Erythroblast (primary cell): ENCODE results near the gene LARGE1.
A peak's percentile ranks its signal among the peaks of the same experiment; 100 is the strongest.

Source experiments
- DNase-seq, 2 experiments: peaks; one replicate each; lab custom pipeline; 2025; lab: John Stamatoyannopoulos, UW
- GATA1 ChIP-seq: IDR thresholded peaks from 2 replicates; pipeline ENCODE4 v1.6.1; 2011; ENCODE audit warnings: low read depth, mild to moderate bottlenecking, control low read depth, low read length, moderate library complexity
- POLR2A ChIP-seq: IDR thresholded peaks from 2 replicates; pipeline ENCODE4 v1.6.1; 2011; ENCODE audit warnings: mild to moderate bottlenecking, low read length

LARGE1 gene

DNA sequence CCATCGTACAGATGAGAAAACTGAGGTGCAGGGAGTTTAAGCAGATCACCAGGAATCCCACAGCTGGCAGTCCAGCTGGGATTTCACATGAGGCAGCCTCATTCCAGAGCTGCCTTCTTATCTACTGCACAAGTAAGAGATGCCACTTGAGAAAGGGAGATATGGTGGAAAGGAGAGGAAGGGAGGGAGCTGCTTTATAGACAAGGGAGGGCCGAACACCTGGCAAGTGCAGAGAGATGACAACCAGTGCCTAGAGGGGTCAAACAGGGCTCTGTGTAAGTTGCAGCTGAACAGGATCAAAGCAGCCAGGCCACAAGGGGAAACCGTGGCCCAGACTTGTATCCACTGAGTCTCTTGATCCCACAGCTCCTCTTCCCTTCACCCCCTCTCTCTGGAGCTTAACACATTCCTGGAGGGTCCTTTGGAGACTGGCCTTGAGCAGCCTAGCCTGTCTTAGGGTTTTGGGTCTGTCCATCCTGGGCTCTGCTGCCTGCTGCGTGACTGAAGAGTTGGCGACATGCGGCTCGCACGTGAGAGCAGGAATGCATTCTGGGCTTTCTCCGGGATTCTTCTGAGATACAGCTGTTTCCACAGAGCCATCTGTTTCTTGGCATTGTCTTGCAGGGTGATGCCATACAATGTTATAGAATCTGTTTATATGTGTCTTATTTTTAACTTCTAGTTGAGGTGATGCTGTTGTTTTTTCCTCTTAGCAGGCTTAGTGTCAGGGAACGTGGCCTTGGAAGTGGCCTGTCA lies 593.6 kb downstream of the LARGE1 start:
- TF ChIP-seq POLR2A (no peak), GATA1 (no peak)
- DNase-seq: no peak

DNA sequence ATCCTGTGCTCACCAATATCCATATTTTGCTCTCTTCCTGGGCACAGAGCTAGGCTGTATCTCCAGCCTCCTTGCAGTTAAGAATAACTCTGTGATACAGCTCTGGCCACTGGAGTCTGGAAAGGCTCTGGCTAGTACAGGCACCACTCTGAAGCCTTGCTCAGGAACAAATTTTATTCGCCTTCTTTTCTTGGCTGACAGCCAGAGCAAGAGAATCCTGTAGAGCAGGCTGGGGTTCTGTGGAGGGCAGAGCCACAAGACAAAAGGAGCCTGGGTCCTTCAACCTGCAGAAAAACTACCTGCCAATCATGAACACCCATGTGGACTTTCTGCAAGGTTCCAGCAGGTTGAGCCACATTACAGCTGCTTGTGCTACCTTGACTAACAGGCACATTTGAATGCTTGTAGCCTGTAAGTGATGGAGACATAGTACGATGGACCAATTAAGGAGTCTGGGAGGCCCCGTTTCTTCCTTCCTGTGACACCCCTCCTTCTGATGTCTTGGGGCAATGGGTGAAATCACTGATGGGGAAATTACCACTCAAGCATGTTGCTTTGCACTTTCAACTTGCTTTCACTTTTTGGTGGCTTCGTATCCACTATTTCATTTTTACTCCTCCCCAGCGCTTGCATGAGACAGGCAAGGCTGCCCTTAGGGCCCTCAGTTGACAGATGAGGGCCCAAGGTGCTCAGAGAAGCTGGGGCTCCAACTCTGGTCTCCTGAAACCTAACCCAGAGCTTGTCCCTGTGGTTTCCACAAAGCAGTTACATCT lies 594.9 kb downstream of the LARGE1 start:
- no peak for TF ChIP-seq POLR2A
- TF ChIP-seq GATA1: no peak
- no peak for DNase-seq

DNA sequence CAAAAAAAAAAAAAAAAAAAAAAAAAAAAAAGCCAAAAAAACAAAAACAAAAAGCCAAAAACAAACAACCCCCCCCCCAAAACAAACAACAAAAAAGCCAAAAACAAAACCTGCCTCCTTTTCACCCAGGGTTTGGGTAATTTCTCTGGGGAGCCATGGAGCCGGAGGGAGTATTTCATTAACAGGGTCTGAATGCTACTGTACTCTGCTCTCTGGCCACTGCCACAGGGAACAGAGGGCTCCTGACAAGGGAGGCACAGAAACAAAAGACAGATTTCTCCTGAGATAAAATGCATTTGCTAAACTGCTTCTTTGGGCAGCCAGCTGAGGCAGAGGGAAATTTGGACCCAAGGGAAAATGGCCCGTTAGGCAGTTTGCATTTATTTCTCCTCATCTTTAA lies 596.0 kb downstream of the LARGE1 start:
- TF ChIP-seq POLR2A (no peak), GATA1 (no peak)
- DNase-seq: no peak

- TF ChIP-seq POLR2A (no peak), GATA1 (no peak)
- DNase-seq: no peak
These were observed 598.8 kb downstream of the LARGE1 start for GRCh38 chr22:33321466-33321865.

GRCh38 chr22:33315954-33316353 lies 604.3 kb downstream of the LARGE1 start:
- TF ChIP-seq GATA1 (no peak), POLR2A (no peak)
- no peak for DNase-seq

DNA sequence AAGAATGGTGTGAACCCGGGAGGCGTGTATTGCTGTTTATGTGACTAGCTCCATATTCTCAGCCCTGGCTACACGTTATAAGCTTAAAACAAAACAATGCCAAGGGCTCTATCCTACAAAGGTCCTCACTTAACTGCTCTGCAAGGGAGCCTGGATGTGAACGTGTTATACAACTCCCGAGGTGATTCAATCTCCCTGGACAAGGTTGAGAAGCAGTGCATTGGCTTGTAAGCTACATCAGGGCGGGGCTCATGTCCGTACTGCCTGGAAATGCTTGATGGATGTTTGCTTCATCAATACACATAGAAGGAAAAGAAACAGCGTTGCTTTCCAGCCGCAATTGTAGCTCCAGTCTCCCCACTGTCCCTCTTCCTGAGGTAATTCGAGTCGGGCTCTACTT lies 605.2 kb downstream of the LARGE1 start:
- no peak for TF ChIP-seq GATA1
- TF ChIP-seq POLR2A: no peak
- no peak for DNase-seq

- DNase-seq: no peak
- TF ChIP-seq POLR2A (no peak), GATA1 (no peak)
These were observed 606.0 kb downstream of the LARGE1 start for GRCh38 chr22:33314316-33314715.

DNA sequence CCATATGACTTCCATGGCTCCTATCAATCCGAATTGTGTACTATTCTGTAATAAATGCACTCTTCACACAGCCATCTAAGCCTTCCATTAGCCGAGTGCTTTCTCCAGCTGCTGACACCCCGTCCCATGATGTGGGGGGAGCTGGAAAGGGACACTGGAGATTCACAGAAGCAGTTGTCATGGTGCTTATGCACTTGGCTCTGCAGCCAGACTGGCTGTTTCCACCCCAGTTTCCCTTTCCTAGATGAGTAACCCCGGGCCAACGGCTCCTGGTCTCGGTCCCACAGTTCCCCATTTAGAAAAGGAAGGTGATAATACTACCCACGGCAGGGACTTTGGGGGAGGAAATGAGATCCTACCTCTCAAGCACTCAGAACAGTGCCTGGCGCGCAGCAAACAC lies 617.2 kb downstream of the LARGE1 start:
- DNase-seq: no peak
- TF ChIP-seq GATA1 (no peak), POLR2A (no peak)

DNA sequence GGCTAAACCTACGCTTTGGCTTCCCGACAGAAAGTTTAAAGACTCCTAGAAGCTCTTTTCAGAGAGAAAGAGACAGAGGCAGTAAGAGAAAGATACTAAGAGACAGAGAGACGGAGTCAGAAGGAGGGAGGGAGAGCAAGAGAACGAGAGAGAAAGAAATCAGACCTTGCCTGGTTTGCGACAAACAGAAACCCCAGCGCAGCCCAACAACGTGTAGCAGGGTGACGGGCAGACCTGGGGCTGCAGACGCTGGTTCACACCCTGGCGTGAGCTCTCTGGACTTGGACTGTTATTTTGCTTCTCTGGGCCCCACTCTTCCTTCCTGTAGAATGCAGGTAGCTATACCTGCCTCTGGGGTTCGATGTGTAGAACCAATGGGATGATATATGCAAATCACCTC lies 617.7 kb downstream of the LARGE1 start:
- TF ChIP-seq GATA1: no peak
- no peak for TF ChIP-seq POLR2A
- DNase-seq: no peak

DNA sequence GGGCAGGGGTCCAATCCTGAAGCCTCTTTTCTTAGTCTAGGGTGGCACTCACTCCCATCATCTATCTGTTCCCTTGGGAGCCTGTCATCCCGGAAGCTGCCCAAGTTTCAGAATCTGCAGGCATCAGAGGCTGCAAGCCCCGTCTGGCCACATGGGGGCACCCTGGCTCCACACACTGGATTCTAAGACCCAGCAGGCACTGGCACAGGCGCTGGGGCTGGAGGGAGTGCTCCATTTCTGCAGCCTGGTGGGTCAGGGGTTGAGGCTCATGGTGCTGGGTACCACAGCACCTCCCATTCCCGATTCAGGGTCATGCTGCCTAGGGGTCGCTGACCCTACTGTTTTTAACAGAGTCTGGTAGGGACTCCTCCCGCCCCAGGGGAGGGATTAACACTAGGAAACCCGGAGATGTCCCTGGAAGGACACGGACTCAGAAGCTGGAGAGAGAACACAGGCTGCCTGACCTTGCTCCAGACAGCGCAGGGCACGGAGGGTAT lies 618.2 kb downstream of the LARGE1 start:
- DNase-seq: peak; percentile 44 to 70
- TF ChIP-seq GATA1 (no peak), POLR2A (no peak)

DNA sequence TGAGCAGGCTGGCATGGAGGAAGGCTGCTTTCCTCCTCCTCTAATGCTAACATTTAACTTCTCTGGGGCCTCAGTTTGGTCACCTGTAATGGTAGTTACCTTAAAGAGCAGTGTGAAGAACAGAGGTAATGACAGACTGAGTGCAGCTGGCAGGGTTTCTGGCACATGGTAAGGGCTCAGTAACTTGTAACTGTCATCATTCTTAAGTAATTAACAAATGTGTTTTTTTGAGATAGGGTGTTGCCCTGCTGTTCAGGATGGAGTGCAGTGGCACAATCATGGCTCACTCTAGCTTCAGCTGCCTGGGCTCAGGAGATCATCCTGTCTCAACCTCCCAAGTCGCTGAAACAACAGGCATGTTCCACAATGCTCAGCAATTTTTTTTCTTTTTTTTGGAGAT lies 620.1 kb downstream of the LARGE1 start:
- no peak for TF ChIP-seq GATA1
- no peak for TF ChIP-seq POLR2A
- DNase-seq: no peak

- no peak for DNase-seq
- no peak for TF ChIP-seq GATA1
- TF ChIP-seq POLR2A: no peak
These were observed 620.9 kb downstream of the LARGE1 start for GRCh38 chr22:33299245-33299956.

- no peak for DNase-seq
- TF ChIP-seq GATA1 (no peak), POLR2A (no peak)
These were observed 623.3 kb downstream of the LARGE1 start for GRCh38 chr22:33296941-33297340.

DNA sequence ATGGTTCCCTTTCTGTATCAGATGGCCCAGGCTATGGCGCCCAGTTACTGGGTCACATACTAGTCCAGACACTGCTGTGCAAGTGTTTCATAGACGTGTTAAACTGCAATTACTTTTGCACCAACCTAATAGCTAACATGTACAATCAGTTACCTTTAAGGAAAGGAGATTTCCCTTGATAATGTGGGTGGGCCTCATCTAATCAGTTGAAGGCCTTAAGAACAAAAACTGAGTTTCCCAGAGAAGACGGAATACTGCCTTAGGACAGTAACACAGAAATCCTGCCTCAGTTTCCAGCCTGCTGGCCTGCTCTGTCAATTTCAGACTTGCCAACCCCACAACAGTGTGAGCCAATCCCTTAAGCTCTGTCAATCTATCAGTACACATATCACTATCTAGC lies 632.2 kb downstream of the LARGE1 start:
- DNase-seq: no peak
- no peak for TF ChIP-seq GATA1
- TF ChIP-seq POLR2A: no peak
